ENCODE data around the gene MLANA.

Gene MLANA

DNA sequence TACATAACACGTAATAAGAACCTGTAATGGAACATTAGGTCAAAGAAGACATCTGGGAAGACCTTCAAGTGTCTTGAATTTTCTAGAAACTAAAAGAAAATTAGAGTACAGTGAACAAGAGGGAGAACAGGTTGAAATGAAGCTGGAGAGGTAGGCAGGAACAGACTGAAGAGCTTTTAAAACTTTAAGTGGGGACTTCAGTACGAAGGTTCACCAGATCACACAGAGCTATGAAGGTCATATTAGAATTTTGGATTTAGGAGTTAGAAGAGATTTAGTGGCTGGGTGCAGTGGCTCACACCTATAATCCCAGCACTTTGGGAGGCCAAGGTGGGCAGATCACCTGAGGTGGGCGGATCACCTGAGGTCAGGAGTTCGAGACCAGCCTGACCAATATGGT is 26.6 kb downstream of the MLANA start:
- DNase-seq (ENCODE audit: low read depth, low spot score), result no peak
- H3K4me3 ChIP-seq (ENCODE audit: low read depth, low read length), result no peak overlapping the region
- TF ChIP-seq, protein P1, sequence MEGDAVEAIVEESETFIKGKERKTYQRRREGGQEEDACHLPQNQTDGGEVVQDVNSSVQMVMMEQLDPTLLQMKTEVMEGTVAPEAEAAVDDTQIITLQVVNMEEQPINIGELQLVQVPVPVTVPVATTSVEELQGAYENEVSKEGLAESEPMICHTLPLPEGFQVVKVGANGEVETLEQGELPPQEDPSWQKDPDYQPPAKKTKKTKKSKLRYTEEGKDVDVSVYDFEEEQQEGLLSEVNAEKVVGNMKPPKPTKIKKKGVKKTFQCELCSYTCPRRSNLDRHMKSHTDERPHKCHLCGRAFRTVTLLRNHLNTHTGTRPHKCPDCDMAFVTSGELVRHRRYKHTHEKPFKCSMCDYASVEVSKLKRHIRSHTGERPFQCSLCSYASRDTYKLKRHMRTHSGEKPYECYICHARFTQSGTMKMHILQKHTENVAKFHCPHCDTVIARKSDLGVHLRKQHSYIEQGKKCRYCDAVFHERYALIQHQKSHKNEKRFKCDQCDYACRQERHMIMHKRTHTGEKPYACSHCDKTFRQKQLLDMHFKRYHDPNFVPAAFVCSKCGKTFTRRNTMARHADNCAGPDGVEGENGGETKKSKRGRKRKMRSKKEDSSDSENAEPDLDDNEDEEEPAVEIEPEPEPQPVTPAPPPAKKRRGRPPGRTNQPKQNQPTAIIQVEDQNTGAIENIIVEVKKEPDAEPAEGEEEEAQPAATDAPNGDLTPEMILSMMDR (IDR thresholded peaks at IDR 0.05; ENCODE audit: insufficient read depth, low read length, missing control alignments), result no peak
- ChIA-PET CTCF (interaction anchor here (0.6 kb wide), 1 partner anchor 31 kb away, joined by 3 read pairs; no protein-coding TSS in a partner anchor), POLR2A (no interaction called here)

DNA sequence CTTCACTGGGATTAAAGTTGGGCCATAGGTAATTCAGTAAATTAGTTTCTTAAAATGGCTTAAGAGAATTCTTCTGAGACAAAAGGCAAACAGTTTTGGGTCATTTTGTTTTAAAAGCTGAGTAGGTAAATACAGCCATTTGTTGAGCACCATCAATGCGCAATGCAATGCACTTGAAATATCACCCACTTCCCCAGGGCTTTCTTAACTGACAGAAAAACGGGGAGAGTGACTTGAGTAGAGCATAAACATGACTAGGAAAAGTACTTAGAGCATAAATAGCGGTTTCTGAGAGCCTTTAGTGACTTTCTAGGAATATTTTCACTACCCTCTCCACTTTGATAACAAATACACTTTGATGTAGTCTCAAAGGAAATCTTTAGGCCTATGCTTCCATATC is 27.2 kb downstream of the MLANA start:
- TF ChIP-seq, protein P1 (IDR thresholded peaks at IDR 0.05; ENCODE audit: insufficient read depth, low read length, missing control alignments), result no peak
- DNase-seq (ENCODE audit: low read depth, low spot score), result no peak
- POLR2A ChIA-PET, result no interaction called here
- no peak overlapping the region for H3K4me3 ChIP-seq (ENCODE audit: low read depth, low read length)
- CTCF ChIA-PET, result no interaction called here

DNA sequence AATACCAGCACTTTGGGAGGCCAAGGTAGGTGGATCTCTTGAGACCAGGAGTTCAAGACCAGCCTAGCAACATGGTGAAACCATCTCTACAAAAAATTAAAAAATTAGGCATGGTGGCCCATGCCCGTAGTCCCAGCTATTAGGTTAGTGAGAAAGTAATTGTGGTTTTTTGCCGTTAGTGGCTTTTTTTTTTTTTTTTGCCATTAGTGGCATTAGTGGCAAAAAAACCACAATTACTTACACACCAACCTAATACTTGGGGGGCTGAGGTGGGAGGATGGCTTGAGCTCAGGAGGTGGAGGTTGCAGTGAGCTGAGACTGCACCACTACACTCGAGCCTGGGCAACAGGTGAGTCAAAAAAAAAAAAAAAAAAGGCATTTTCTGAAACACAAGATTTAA is 27.8 kb downstream of the MLANA start:
- no peak overlapping the region for H3K4me3 ChIP-seq (ENCODE audit: low read depth, low read length)
- ChIA-PET POLR2A (no interaction called here), CTCF (interaction anchor here (1.0 to 1.2 kb wide), 2 partner anchors 11 to 33 kb away, joined by 3 read pairs; no protein-coding TSS in a partner anchor)
- no peak for DNase-seq (ENCODE audit: low read depth, low spot score)
- TF ChIP-seq, protein P1 (IDR thresholded peaks at IDR 0.05; ENCODE audit: insufficient read depth, low read length, missing control alignments), result no peak

DNA sequence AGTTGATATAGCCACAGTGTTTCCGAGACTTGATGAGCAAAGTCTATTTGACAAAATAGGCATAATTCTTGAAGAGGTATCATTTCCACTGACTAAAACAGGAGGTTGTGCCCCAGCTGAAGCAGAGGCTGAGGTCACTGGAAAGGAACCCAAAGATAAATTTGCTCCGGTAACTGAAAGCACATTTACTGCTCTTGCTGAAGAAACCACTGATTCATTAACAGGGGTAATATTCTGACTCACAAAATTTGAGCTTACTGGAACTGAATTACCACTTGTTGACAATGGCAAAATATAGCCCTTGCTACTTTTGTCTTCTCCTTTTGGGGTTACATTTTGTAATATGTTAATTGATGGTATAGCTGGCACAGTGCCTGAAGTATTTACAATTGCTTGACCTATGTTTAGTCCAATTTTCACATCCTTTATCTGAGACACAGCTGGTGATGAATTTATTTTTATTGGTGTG is 30.2 kb downstream of the MLANA start:
- CTCF ChIA-PET, result interaction anchor here (1.0 to 1.6 kb wide), 3 partner anchors 10 to 134 kb away, joined by 3 read pairs; no protein-coding TSS in a partner anchor
- POLR2A ChIA-PET, result no interaction called here
- TF ChIP-seq, protein P1 (IDR thresholded peaks at IDR 0.05; ENCODE audit: insufficient read depth, low read length, missing control alignments), result no peak
- DNase-seq (ENCODE audit: low read depth, low spot score), result peak; percentile 5
- H3K4me3 ChIP-seq (ENCODE audit: low read depth, low read length), result no peak overlapping the region

DNA sequence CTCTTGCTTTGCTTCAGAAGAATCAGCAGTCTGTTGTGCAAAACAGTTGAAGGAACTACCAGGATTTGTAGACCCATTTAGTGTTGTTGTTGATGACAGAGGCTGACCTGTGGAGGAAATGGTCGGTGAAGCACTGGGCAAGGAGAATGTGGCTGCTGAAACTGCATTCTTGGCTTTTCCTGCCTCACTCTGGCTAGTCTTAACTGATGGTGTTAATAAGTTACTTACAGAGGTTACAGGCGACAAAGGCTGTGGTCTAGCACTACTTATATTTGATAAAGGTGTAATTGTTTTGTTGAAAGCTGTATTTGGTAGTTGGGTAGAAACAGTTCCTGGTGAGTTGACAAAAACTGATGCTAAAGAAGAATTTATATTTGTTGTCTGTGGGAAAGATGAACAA is 31.5 kb downstream of the MLANA start:
- no peak for DNase-seq (ENCODE audit: low read depth, low spot score)
- TF ChIP-seq, protein P1 (IDR thresholded peaks at IDR 0.05; ENCODE audit: insufficient read depth, low read length, missing control alignments), result no peak
- POLR2A ChIA-PET, result no interaction called here
- no peak overlapping the region for H3K4me3 ChIP-seq (ENCODE audit: low read depth, low read length)
- CTCF ChIA-PET, result interaction anchor here (1.2 kb wide), 1 partner anchor 34 kb away, joined by 3 read pairs; no protein-coding TSS in a partner anchor

DNA sequence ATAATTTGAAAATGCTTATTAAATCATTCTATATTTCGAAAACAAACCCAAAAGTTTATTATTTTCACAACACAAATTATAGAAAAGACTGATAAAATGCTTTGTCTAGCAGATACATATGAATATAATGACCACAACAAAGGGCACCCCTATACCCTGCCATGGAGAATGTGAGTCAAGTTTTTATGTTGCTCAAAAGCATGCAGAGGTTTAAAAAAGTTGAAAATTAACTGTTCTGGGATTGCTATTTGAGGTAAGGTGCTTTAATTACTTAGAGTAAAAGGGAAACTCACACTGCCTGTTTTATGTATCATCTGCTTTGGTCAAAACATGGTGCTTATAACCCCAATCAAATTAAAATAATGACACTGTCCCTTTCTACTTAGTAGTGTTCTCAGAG is 41.0 kb downstream of the MLANA start:
- H3K4me3 ChIP-seq (ENCODE audit: low read depth, low read length), result no peak overlapping the region
- TF ChIP-seq, protein P1 (IDR thresholded peaks at IDR 0.05; ENCODE audit: insufficient read depth, low read length, missing control alignments), result no peak
- CTCF ChIA-PET, result interaction anchor here (0.8 kb wide), 1 partner anchor 11 kb away, joined by 3 read pairs; no protein-coding TSS in a partner anchor
- POLR2A ChIA-PET, result interaction anchor here (0.5 kb wide), 1 partner anchor 116 kb away, joined by 3 read pairs; no protein-coding TSS in a partner anchor
- no peak for DNase-seq (ENCODE audit: low read depth, low spot score)

All from AG04449 (cell line).